HepG2 (cell line): ENCODE results near the gene ZNF586. TPM values are rescaled to one million over a fixed set of nuclear protein-coding genes. Genes with fewer than 3 reads are reported as not detected.
A peak's percentile ranks its signal among the peaks of the same experiment; 100 is the strongest.

Experiments used
- ARID2 ChIP-seq: sonication (generic); formaldehyde crosslinking; IDR thresholded peaks from 2 replicates; pipeline ENCODE4 v1.8.1; 2022; ENCODE audit warnings: mild to moderate bottlenecking, missing genetic modification reagents, borderline replicate concordance
- ATF7 ChIP-seq, 2 experiments: fragments of 450-650 bp in 1 of 2; sonication (generic) in 1 of 2; formaldehyde crosslinking in 1 of 2; IDR thresholded peaks; 2 replicates each; pipeline versions ENCODE4 v1.4.0 to v1.6.1; 2016 to 2020; ENCODE audit warnings: antibody characterized with exemption in 1 of 2, mild to moderate bottlenecking in 1 of 2, missing genetic modification reagents in 1 of 2
- CEBPG ChIP-seq: IDR thresholded peaks from 2 replicates; pipeline ENCODE4 v1.6.1; 2016
- DDIT3 ChIP-seq: sonication (generic); formaldehyde crosslinking; IDR thresholded peaks from 2 replicates; pipeline ENCODE4 v1.4.0; 2020; ENCODE audit warnings: mild to moderate bottlenecking, missing genetic modification reagents
- GATA4 ChIP-seq: sonication (generic); IDR thresholded peaks from 2 replicates; pipeline ENCODE4 v1.6.1; 2016; ENCODE audit warnings: antibody characterized with exemption, low read depth, borderline replicate concordance
- GATAD2A ChIP-seq: IDR thresholded peaks from 2 replicates; pipeline ENCODE4 v1.6.1; 2016
- HOXA5 ChIP-seq: sonication (generic); formaldehyde crosslinking; IDR thresholded peaks from 2 replicates; pipeline ENCODE4 v1.4.0; 2020; ENCODE audit warnings: missing genetic modification reagents
- IKZF4 ChIP-seq: sonication (generic); formaldehyde crosslinking; IDR thresholded peaks from 2 replicates; pipeline ENCODE4 v1.5.1; 2020; ENCODE audit warnings: borderline replicate concordance, mild to moderate bottlenecking, low read depth, missing genetic modification reagents; ENCODE audit errors: not compliant biosample characterization
- JUND ChIP-seq: sonication (generic); formaldehyde crosslinking; IDR thresholded peaks from 2 replicates; pipeline ENCODE4 v1.8.0; 2022; ENCODE audit warnings: mild to moderate bottlenecking, missing genetic modification reagents
- MLXIP ChIP-seq: sonication (generic); formaldehyde crosslinking; IDR thresholded peaks from 2 replicates; pipeline ENCODE4 v1.9.0; 2021; ENCODE audit warnings: missing genetic modification reagents, borderline replicate concordance
- NFRKB ChIP-seq: fragments of 450-650 bp; IDR thresholded peaks from 2 replicates; pipeline ENCODE4 v1.6.1; 2017
- NFYB ChIP-seq: sonication (generic); formaldehyde crosslinking; IDR thresholded peaks from 2 replicates; pipeline ENCODE4 v1.4.0; 2020; ENCODE audit warnings: missing genetic modification reagents
- PAF1 ChIP-seq: IDR thresholded peaks from 2 replicates; pipeline ENCODE4 v1.6.1; 2016; ENCODE audit warnings: missing genetic modification reagents, missing compliant biosample characterization
- RBM22 ChIP-seq: fragments of 200-400 bp; formaldehyde crosslinking; optimal IDR thresholded peaks from 2 replicates; pipeline ENCODE3; 2017; ENCODE audit warnings: mild to moderate bottlenecking, low read length, moderate library complexity
- RFX5 ChIP-seq: IDR thresholded peaks from 2 replicates; pipeline ENCODE4 v1.6.1; 2011; ENCODE audit warnings: low read depth, low read length, improper control_type of control experiment
- SRSF1 ChIP-seq: fragments of 200-400 bp; formaldehyde crosslinking; optimal IDR thresholded peaks from 2 replicates; pipeline ENCODE3; 2017; ENCODE audit warnings: mild to moderate bottlenecking, low read depth, low read length, moderate library complexity
- ZBTB33 ChIP-seq: sonication (generic); formaldehyde crosslinking; IDR thresholded peaks from 2 replicates; pipeline ENCODE4 v1.4.0; 2020; ENCODE audit warnings: missing genetic modification reagents
- ZMAT3 ChIP-seq: sonication (generic); formaldehyde crosslinking; conservative IDR thresholded peaks from 2 replicates; pipeline ENCODE4 v1.7.0; 2021; ENCODE audit warnings: missing genetic modification reagents
- ZMAT5 ChIP-seq: sonication (generic); formaldehyde crosslinking; IDR thresholded peaks from 2 replicates; pipeline ENCODE4 v1.5.0; 2020; ENCODE audit warnings: mild to moderate bottlenecking, low read depth, missing genetic modification reagents, borderline replicate concordance
- ZNF496 ChIP-seq: sonication (generic); formaldehyde crosslinking; IDR thresholded peaks from 2 replicates; pipeline ENCODE4 v1.8.1; 2023; ENCODE audit warnings: mild to moderate bottlenecking, moderate library complexity, missing genetic modification reagents; ENCODE audit not compliant: insufficient replicate concordance
- ZNF674 ChIP-seq: sonication (generic); formaldehyde crosslinking; IDR thresholded peaks from 2 replicates; pipeline ENCODE4 v1.5.0; 2020; ENCODE audit warnings: low read depth, mild to moderate bottlenecking, missing genetic modification reagents
- ZNF710 ChIP-seq: sonication (generic); formaldehyde crosslinking; IDR thresholded peaks from 2 replicates; pipeline ENCODE4 v1.5.0; 2020; ENCODE audit warnings: mild to moderate bottlenecking, missing genetic modification reagents, borderline replicate concordance
- polyA plus RNA-seq, 8 experiments: library from polyadenylated mRNA; depleted of rRNA in 3 of 8; stranded (reverse) in 7 of 8; unstranded in 1 of 8; fragments of >200 nt; fragmentation: Illumina TruSeq in 4 of 8; extraction: Trizol in 4 of 8; gene quantifications; 2 replicates each; pipeline versions ENCODE4 v1.2.1 to v1.2.3, GENCODE V29; 2011 to 2016; ENCODE audit warnings: low read depth in 4 of 8, missing spikeins in 1 of 8, mixed read lengths in 1 of 8; ENCODE audit not compliant: insufficient read depth in 1 of 8
- total RNA-seq, 5 experiments: library from RNA; depleted of rRNA; stranded (reverse); fragments of >200 nt; fragmentation: Illumina TruSeq; extraction: Trizol; gene quantifications; 2 replicates each; pipeline ENCODE4 v1.2.3, GENCODE V29; 2016; ENCODE audit warnings: low read depth in 1 of 5

Gene ZNF586
- total and polyA plus RNA-seq, 2 of the 13 experiments (the other 11 are each of a cell fraction or from before 2014, with no cell fraction given): 0.50 to 3.4 TPM

- peak; percentile 42; the same call in 1 of the 2 replicates for TF ChIP-seq ZNF710 (CRISPR knock-in tag)
- TF ChIP-seq HOXA5: peak; percentile 81; the same call in 1 of the 2 replicates
- no peak for TF ChIP-seq ARID2 (CRISPR knock-in tag)
- TF ChIP-seq ZNF674: no peak
- TF ChIP-seq NFYB (CRISPR knock-in tag): peak; percentile 90
- TF ChIP-seq DDIT3: no peak
- peak; percentile 60 for TF ChIP-seq GATAD2A (CRISPR knock-in tag)
- no peak for TF ChIP-seq PAF1 (CRISPR knock-in tag)
- TF ChIP-seq GATA4: no peak
- TF ChIP-seq RFX5: no peak; the same call in 1 of the 2 replicates
- TF ChIP-seq NFRKB: no peak
- peak; percentile 14; the same call in 1 of the 2 replicates for TF ChIP-seq ZBTB33
- TF ChIP-seq ZNF496 (CRISPR knock-in tag): no peak
- TF ChIP-seq SRSF1: peak; percentile 27
- no peak for TF ChIP-seq ATF7 (IDR thresholded peaks at IDR 0.05)
- TF ChIP-seq ATF7 (CRISPR knock-in tag; IDR thresholded peaks at IDR 0.05): no peak
- TF ChIP-seq JUND: no peak
- TF ChIP-seq ZMAT5 (CRISPR knock-in tag): no peak
- no peak; the same call in 1 of the 2 replicates for TF ChIP-seq MLXIP (CRISPR knock-in tag)
- TF ChIP-seq CEBPG (CRISPR knock-in tag): peak; percentile 15; the same call in 1 of the 2 replicates
- TF ChIP-seq IKZF4 (CRISPR knock-in tag): no peak
- no peak for TF ChIP-seq RBM22
- peak; percentile 75; the same call in 1 of the 2 replicates for TF ChIP-seq ZMAT3 (CRISPR knock-in tag)
These were observed 50.1 kb downstream of the ZNF586 start (continued) for GRCh38 chr19:57819475-57820148.
